ENCODE results near the gene SPRYD3. TPM values are rescaled to one million over a fixed set of nuclear protein-coding genes. Genes with fewer than 3 reads are reported as not detected.

SPRYD3 gene, protein sequence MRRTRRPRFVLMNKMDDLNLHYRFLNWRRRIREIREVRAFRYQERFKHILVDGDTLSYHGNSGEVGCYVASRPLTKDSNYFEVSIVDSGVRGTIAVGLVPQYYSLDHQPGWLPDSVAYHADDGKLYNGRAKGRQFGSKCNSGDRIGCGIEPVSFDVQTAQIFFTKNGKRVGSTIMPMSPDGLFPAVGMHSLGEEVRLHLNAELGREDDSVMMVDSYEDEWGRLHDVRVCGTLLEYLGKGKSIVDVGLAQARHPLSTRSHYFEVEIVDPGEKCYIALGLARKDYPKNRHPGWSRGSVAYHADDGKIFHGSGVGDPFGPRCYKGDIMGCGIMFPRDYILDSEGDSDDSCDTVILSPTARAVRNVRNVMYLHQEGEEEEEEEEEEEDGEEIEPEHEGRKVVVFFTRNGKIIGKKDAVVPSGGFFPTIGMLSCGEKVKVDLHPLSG
- total RNA-seq = 10 to 100 TPM; 10.1 to 27.0 (median 21.9) TPM

DNA sequence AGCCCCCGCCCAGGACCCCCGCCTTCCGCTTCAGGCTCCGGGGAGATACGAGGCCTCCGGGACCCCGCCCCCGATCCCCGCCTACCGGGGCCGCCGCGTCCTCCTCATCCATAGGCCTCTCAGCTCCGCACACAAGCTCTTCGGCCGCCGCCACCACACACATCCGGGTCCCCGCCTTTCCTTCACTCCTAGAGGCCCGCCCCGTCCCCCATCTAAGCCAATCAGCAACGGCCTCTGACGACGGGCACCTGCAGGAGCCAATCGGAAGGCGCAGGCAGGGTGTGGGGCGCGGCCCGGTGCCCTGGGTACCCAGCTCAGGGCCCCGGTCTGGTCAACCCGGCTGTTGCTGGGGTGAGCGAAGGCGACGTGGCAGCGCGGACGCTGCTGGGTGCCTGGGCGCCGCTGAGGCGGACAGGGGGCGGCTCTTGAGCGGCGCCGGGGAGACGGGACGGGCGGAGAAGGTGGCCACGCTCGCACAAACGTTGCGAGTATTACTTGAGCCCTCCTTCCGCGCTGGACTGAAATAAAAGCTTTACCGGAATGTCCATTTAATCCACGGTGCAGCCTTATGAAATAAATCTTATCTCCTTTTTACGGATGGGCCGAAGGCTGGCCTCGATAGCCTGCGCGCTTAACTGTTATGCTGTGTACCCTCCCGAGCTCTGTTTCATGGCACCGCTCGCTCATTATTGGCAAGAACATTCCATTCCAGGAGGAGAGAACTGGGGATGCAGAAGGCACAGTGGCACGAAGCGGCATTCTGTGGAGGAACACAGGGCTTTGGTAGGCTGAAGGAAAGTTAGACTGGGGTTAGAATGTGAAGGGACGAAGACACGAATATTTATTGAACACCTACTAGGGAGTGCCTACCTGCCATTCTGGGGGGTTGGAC lies at the start of gene SPRYD3:
Gene SPRYD3 (minus strand): TSS at position 165 of the 892 bp plus-strand sequence. CDS start 57 bp downstream, at position 108.
- peak; percentile 98 for DNase-seq
- Histone ChIP-seq H3K27ac (peak within 1 kb of the TSS; percentile 86 to 92 (median 88)), H3K4me3 (peak within 1 kb of the TSS; percentile 56 to 80 (median 64)), H3K27me3 (no peaks in the 10 kb centered on the region), H3K9me3 (no peaks in the 10 kb centered on the region), H3K4me1 (peaks cover 11 to 23% (median 16%) of the 10 kb centered on the region in 4 donors), H3K36me3 (peaks cover 0 to 17% (median 0%) of the 10 kb centered on the region in 4 donors)
- intact Hi-C loops (cut with DNase I; ENCODE audit: low total_unique reads) = no loop called here
- 4 to 6% methylated on average over 10 to 56 of the region's 67 CpGs for WGBS, 2 donors (ENCODE audit: low coverage in 1 of 2)
- in situ Hi-C loops (cut with MboI; ENCODE audit: low pct_ligation_motif_present in 1 of 4, low pct_unique_long_range_greater_than_20kb in 1 of 4, low sequenced_read_pairs in 3 of 4) = no loop called here
- peak; percentile 85 to 96 (median 94) for TF ChIP-seq POLR2AphosphoS5 (IDR thresholded peaks at IDR 0.05)
- peak; percentile 87 for TF ChIP-seq POLR2A (IDR thresholded peaks at IDR 0.05)
- TF ChIP-seq, protein P1, sequence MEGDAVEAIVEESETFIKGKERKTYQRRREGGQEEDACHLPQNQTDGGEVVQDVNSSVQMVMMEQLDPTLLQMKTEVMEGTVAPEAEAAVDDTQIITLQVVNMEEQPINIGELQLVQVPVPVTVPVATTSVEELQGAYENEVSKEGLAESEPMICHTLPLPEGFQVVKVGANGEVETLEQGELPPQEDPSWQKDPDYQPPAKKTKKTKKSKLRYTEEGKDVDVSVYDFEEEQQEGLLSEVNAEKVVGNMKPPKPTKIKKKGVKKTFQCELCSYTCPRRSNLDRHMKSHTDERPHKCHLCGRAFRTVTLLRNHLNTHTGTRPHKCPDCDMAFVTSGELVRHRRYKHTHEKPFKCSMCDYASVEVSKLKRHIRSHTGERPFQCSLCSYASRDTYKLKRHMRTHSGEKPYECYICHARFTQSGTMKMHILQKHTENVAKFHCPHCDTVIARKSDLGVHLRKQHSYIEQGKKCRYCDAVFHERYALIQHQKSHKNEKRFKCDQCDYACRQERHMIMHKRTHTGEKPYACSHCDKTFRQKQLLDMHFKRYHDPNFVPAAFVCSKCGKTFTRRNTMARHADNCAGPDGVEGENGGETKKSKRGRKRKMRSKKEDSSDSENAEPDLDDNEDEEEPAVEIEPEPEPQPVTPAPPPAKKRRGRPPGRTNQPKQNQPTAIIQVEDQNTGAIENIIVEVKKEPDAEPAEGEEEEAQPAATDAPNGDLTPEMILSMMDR (IDR thresholded peaks at IDR 0.05) = no peak
- TF ChIP-seq EP300 (IDR thresholded peaks at IDR 0.05; ENCODE audit: low read depth) = no peak

DNA sequence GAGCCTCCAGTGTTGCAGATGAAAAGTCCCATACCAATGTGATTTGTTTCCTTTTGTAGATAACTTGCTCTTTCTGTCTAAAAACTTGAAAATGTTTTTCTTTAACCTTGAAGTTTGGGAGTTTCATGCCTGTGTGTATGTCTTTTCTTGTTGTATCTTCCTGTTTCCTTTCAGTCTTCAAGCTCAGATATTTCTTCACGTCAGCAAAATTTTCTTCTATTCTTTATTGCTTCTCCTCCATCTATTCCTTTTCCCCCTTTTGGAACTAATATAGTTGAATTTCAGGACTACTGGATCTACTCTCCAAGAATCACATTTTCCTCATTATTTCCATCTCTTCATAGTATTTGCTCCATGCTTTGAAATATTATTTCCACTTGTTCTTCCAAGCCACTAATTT lies 48.0 kb upstream of the SPRYD3 start:
- H3K9me3 ChIP-seq = no peaks in the 10 kb centered on the region
- H3K4me3 ChIP-seq = no peak overlapping the region
- WGBS, 2 donors (ENCODE audit: low coverage in 1 of 2) = 60 to 75% methylated on average over 1 of the region's 1 CpG
- no peak overlapping the region for H3K27ac ChIP-seq
- H3K36me3 ChIP-seq = no peaks in the 10 kb centered on the region
- DNase-seq = no peak
- TF ChIP-seq, protein P1 (IDR thresholded peaks at IDR 0.05) = no peak
- no peak for TF ChIP-seq POLR2A (IDR thresholded peaks at IDR 0.05)
- no peak for TF ChIP-seq POLR2AphosphoS5 (IDR thresholded peaks at IDR 0.05)
- no peak for TF ChIP-seq EP300 (IDR thresholded peaks at IDR 0.05; ENCODE audit: low read depth)
- H3K27me3 ChIP-seq = no peaks in the 10 kb centered on the region
- in situ Hi-C loops (cut with MboI; ENCODE audit: low pct_ligation_motif_present in 1 of 4, low pct_unique_long_range_greater_than_20kb in 1 of 4, low sequenced_read_pairs in 3 of 4) = no loop called here
- intact Hi-C loops (cut with DNase I; ENCODE audit: low total_unique reads) = no loop called here
- no peaks in the 10 kb centered on the region for H3K4me1 ChIP-seq

DNA sequence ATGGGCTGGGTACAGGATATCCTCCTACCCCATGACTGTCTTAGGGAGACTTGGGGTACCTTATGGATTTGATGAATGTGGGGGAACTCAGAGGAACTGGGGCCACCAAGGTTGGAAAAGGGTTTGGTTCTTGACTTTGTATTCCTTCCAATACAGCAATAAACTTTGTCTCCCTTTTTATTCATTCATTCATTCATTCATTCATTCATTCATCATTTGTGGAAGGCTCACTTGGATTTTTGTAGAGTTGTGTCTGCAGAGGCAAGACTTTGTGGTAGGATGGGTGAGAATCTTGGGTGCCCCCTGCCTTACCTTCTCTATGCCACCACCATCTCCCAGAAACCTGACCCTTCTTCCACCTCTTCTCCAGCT lies 45.1 kb upstream of the SPRYD3 start:
- no peaks in the 10 kb centered on the region for H3K4me1 ChIP-seq
- TF ChIP-seq POLR2A (IDR thresholded peaks at IDR 0.05) = no peak
- TF ChIP-seq, protein P1 (IDR thresholded peaks at IDR 0.05) = no peak
- no peak for TF ChIP-seq EP300 (IDR thresholded peaks at IDR 0.05; ENCODE audit: low read depth)
- no peak for TF ChIP-seq POLR2AphosphoS5 (IDR thresholded peaks at IDR 0.05)
- no peak overlapping the region for H3K27ac ChIP-seq
- no peak overlapping the region for H3K4me3 ChIP-seq
- no peaks in the 10 kb centered on the region for H3K9me3 ChIP-seq
- H3K36me3 ChIP-seq = no peaks in the 10 kb centered on the region
- H3K27me3 ChIP-seq = no peaks in the 10 kb centered on the region
- in situ Hi-C loops (cut with MboI; ENCODE audit: low pct_ligation_motif_present in 1 of 4, low pct_unique_long_range_greater_than_20kb in 1 of 4, low sequenced_read_pairs in 3 of 4) = no loop called here
- intact Hi-C loops (cut with DNase I; ENCODE audit: low total_unique reads) = no loop called here
- DNase-seq = no peak

Data from transverse colon (tissue), 4 donors.